ENCODE measurements around the gene MAPKAPK5. TPM values are rescaled to one million over a fixed set of nuclear protein-coding genes. Genes with fewer than 3 reads are reported as not detected.

MAPKAPK5 gene
- total RNA-seq, 1 experiment from 2014 or later = 89.5 TPM

DNA sequence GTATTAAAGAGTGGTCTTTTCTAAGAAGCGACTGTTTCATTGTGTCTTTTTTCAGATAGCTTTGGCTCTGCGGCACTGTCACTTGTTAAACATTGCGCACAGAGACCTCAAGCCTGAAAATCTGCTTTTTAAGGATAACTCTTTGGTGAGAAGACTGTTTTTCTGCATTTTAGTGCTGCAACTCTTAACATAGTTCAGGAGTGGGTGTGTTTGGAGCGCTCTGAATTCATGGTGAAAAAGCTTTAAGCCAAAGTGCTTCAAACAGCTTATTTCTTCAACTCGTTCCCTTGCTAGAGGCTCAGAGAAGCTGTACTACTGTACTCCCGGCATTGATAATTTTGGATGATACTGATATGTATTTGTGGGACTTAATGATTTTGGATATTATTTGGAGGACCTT is 28.2 kb downstream of the MAPKAPK5 start:
- Mint-ChIP-seq H3K36me3 (ENCODE audit: insufficient read depth, unreplicated experiment) (peaks cover 66% of the 10 kb centered on the region), H3K27me3 (ENCODE audit: insufficient read depth, unreplicated experiment) (no peaks in the 10 kb centered on the region), H3K4me1 (ENCODE audit: low read depth, unreplicated experiment) (no peaks in the 10 kb centered on the region), H3K4me3 (ENCODE audit: unreplicated experiment) (no peak overlapping the region), H3K27ac (ENCODE audit: unreplicated experiment) (no peak overlapping the region), H3K9me3 (ENCODE audit: unreplicated experiment) (no peaks in the 10 kb centered on the region)
- H3K9me3 ChIP-seq = no peaks in the 10 kb centered on the region
- BruUV-seq (replicated peaks) = no TSS peak
- ChIA-PET CTCF (no interaction called here), POLR2A (no interaction called here)
- H3K4me3 ChIP-seq (ENCODE audit: low read depth, low read length) = no peak overlapping the region
- no peaks in the 10 kb centered on the region; the same call in 1 of the 2 replicates for H3K36me3 ChIP-seq (ENCODE audit: control insufficient read depth, insufficient read depth, low read length)
- no peaks in the 10 kb centered on the region for H3K4me1 ChIP-seq
- intact Hi-C loops (cut with micrococcal nuclease; ENCODE audit: unreplicated experiment) = no loop called here
- H3K27me3 ChIP-seq (replicated peaks; ENCODE audit: control insufficient read depth, insufficient read depth, low read length) = no peaks in the 10 kb centered on the region
- no peak for DNase-seq
- no peak for TF ChIP-seq CTCF (IDR thresholded peaks at IDR 0.05; ENCODE audit: insufficient read depth in 1 of 2, low read depth in 1 of 2, low read length in 1 of 2, severe bottlenecking in 1 of 2, unreplicated experiment in 1 of 2)

DNA sequence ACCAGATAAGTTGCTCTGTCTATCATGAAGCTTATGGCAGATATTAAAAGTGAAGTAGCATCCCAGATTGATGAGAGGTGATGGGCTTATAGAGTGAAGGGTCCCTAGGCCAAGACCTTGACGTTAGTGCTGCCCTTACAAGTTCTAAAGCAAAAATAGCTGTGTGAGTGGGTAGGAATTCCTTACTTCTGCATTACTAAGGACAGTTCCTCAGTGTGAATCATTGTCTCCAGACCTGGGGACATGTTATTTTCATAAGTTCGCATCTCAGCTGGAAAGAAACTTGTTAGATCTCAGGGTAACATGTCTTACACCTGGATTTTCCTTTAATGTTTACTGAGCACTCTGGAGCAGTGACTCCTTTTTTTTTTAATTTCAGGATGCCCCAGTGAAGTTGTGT is 28.7 kb downstream of the MAPKAPK5 start:
- ChIA-PET POLR2A (no interaction called here), CTCF (no interaction called here)
- Histone ChIP-seq H3K4me3 (ENCODE audit: low read depth, low read length) (no peak overlapping the region), H3K27me3 (replicated peaks; ENCODE audit: control insufficient read depth, insufficient read depth, low read length) (no peaks in the 10 kb centered on the region), H3K36me3 (ENCODE audit: control insufficient read depth, insufficient read depth, low read length) (no peaks in the 10 kb centered on the region; the same call in 1 of the 2 replicates), H3K4me1 (no peaks in the 10 kb centered on the region), H3K9me3 (no peaks in the 10 kb centered on the region)
- H3K9me3 Mint-ChIP-seq (ENCODE audit: unreplicated experiment) = no peaks in the 10 kb centered on the region
- no peak for TF ChIP-seq CTCF (IDR thresholded peaks at IDR 0.05; ENCODE audit: insufficient read depth in 1 of 2, low read depth in 1 of 2, low read length in 1 of 2, severe bottlenecking in 1 of 2, unreplicated experiment in 1 of 2)
- H3K27ac Mint-ChIP-seq (ENCODE audit: unreplicated experiment) = no peak overlapping the region
- no TSS peak for BruUV-seq (replicated peaks)
- H3K4me3 Mint-ChIP-seq (ENCODE audit: unreplicated experiment) = no peak overlapping the region
- no peaks in the 10 kb centered on the region for H3K4me1 Mint-ChIP-seq (ENCODE audit: low read depth, unreplicated experiment)
- H3K36me3 Mint-ChIP-seq (ENCODE audit: insufficient read depth, unreplicated experiment) = peaks cover 62% of the 10 kb centered on the region
- H3K27me3 Mint-ChIP-seq (ENCODE audit: insufficient read depth, unreplicated experiment) = no peaks in the 10 kb centered on the region
- no peak for DNase-seq
- intact Hi-C loops (cut with micrococcal nuclease; ENCODE audit: unreplicated experiment) = no loop called here

DNA sequence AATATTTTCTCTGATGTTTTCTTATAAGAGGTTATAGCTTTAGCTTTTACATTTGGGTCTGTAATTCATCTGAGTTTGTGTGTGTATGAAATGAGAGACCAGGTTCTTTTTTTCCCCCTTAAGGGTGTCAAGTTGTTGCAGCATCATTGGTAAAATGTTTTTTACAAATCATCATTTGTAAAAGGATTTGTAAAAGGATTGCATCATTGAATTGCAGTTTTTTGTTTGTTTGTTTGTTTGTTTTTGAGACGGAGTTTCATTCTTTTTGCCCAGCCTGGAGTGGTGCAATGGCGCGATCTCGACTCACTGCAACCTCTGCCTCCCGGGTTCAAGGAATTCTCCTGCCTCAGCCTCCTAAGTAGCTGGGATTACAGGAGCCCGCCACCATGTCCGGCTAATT is 31.1 kb downstream of the MAPKAPK5 start:
- no peak for DNase-seq
- POLR2A ChIA-PET = no interaction called here
- no peaks in the 10 kb centered on the region for H3K27me3 Mint-ChIP-seq (ENCODE audit: insufficient read depth, unreplicated experiment)
- no peak overlapping the region for H3K4me3 Mint-ChIP-seq (ENCODE audit: unreplicated experiment)
- H3K27me3 ChIP-seq (replicated peaks; ENCODE audit: control insufficient read depth, insufficient read depth, low read length) = no peaks in the 10 kb centered on the region
- no peak overlapping the region for H3K27ac Mint-ChIP-seq (ENCODE audit: unreplicated experiment)
- no peaks in the 10 kb centered on the region for H3K4me1 ChIP-seq
- CTCF ChIA-PET = no interaction called here
- H3K9me3 Mint-ChIP-seq (ENCODE audit: unreplicated experiment) = no peaks in the 10 kb centered on the region
- no peaks in the 10 kb centered on the region for H3K9me3 ChIP-seq
- no TSS peak for BruUV-seq (replicated peaks)
- no peak for TF ChIP-seq CTCF (IDR thresholded peaks at IDR 0.05; ENCODE audit: insufficient read depth in 1 of 2, low read depth in 1 of 2, low read length in 1 of 2, severe bottlenecking in 1 of 2, unreplicated experiment in 1 of 2)
- intact Hi-C loops (cut with micrococcal nuclease; ENCODE audit: unreplicated experiment) = no loop called here
- no peak overlapping the region for H3K4me3 ChIP-seq (ENCODE audit: low read depth, low read length)
- peaks cover 62% of the 10 kb centered on the region for H3K36me3 Mint-ChIP-seq (ENCODE audit: insufficient read depth, unreplicated experiment)
- H3K36me3 ChIP-seq (ENCODE audit: control insufficient read depth, insufficient read depth, low read length) = no peaks in the 10 kb centered on the region; the same call in 1 of the 2 replicates
- no peaks in the 10 kb centered on the region for H3K4me1 Mint-ChIP-seq (ENCODE audit: low read depth, unreplicated experiment)

Measured in Caco-2 (cell line).